HG03039 (cell line): ENCODE measurements around the gene ZBTB37.
"Not testable (repeated sequence)": the region's sequence is repeated elsewhere in the genome, so short reads cannot be mapped to it uniquely, and the experiment has no call there.

ENCODE experiments used
- ATAC-seq: cut with Tn5 transposase; IDR thresholded peaks from one replicate; pipeline ENCODE4 v1.9.1; 2021; ENCODE audit warnings: mild to moderate bottlenecking, moderate library complexity; ENCODE audit not compliant: unreplicated experiment

Gene ZBTB37

DNA sequence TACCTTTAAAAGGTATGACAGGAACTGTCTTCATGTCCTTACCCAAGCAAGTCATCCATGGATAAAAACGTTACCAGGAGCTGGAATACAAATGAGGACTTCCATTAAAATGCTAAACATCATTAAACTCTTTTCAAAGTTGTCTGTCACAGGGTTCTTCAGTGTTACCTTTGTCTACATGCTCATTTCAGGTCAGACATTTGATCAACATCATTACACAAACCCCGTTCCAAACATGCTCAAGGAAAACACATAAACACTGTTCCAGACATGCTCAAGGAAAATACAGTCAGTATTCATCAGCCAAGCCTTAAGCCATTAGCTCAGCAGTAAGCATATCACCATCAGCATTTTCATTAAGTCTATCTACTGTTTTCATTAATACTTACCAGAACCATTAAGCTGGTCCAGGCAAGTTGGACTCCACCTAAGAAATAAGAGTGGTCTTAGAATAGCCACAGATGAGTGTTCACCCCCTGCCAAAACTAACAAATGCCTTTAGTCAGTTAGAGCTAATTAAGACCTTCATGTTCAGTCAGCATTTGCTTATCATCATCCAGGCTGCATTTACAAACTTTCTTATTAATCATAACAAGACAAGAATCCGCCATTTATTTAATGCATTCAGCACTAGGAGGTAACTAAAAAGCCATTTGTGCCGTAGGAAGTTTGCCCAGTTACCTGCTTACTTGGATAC lies 2.6 kb upstream of the ZBTB37 start:
- ATAC-seq = no peak

GRCh38 chr1:173866413-173867115 lies 1.6 kb upstream of the ZBTB37 start:
- no peak for ATAC-seq

DNA sequence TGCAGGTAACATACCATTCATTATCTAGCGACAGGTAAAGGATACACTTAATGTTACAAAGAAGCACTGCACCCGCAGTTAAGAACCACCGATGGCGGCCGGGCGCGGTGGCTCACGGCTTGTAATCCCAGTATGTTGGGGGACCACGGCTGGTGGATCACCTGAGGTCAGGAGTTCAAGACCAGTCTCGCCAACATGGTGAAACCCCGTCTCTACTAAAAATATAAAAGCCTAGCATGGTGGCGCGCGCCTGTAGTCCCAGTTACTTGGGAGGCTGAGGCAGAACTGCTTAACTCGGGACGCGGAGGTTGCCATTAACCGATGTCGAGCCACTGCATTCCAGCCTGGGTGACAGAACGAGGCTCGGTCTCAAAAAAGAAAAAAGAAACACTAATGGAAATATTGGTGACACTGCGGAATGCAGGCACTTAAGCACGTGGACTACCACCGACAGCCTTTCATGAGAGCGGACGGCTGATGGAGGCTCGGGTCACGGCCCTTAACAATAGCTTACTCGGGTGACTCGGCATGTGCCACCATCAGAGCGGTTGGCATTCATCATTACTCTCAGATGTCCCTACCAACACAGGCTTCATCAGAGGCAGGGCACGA lies 933 bp upstream of the ZBTB37 start:
- no peak for ATAC-seq

DNA sequence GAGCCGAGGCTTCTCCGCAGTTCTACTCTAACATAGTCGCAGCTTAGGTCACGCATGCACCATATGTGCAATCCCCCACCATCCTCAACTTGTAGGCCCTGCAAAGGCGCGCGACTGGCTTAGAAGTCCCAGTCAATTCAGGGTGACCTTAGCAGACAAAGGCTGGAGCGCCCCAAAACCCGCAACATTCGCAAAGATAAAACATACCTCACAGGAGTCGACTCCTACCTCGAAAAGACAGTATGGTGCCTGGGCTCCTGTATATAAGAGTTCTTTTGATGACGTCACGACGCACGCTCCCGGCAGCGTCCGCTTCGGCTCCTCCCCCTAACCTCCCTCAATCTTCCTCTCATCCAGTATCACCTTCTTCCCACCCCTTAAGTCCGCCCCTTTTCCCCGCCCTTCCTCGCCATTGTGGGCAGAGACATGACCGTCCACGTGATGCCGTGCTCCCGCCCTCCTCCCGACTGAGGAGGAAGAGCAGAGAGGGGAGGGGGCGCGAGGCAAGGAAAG lies 371 bp upstream of the ZBTB37 start, which contains the start of gene GAS5:
TSS of gene GAS5 (minus strand) at position 237 of the 513 bp plus-strand sequence.
- ATAC-seq = peak; percentile 65

DNA sequence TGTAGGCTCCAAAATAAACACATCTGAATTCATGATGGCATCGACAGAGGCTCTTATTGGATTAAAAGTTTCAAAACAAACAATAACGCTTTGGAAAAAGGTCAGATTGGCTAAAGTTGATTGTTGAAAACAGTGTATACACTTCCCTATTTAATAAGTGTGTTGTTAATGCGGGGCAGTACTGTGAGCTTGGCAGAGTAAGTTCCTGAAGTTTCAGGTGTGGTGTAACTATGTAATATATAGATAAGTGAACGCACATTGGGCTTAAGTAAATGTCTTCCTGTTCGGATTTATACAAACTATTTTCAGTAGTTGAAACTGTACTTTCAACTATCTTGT lies 810 bp downstream of the ZBTB37 start:
- no peak for ATAC-seq

- ATAC-seq = no peak
These were observed 2.3 kb downstream of the ZBTB37 start for GRCh38 chr1:173870252-173871075.

- ATAC-seq = no peak
These were observed 2.9 kb downstream of the ZBTB37 start for GRCh38 chr1:173871091-173871490.

DNA sequence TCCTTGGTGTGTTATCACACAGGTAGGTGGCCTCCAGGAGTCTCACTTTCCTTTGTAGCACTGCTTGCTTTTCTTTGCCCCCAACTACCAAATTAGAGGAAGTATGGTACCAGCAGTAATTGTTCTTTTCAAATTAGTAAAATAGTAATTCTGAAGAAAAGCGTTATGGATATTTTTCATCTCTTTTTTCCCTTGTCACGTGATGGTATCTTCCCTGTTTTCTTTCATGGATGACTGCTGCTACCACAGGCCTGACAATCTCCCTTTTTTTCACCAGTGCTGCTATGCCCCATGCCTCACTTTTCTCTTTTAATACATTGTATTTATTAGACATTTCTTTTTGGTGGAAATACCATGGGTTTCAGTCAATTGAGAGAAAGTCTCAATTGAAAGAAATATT lies 3.3 kb downstream of the ZBTB37 start:
- ATAC-seq = no peak

- ATAC-seq = no peak
These were observed 8.6 kb downstream of the ZBTB37 start for GRCh38 chr1:173876732-173877131.

- no peak for ATAC-seq
These were observed 10.1 kb downstream of the ZBTB37 start for GRCh38 chr1:173878251-173878650.

DNA sequence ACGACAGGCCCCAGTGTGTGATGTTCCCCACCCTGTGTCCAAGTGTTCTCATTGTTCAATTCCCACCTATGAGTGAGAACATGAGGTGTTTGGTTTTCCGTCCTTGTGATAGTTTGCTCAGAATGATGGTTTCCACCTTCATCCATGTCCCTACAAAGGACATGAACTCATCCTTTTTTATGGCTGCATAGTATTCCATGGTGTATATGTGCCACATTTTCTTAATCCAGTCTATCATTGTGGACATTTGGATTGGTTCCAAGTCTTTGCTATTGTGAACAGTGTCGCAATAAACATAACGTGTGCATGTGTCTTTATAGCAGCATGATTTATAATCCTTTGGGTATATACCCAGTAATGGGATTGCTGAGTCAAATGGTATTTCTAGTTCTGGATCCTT lies 12.9 kb downstream of the ZBTB37 start:
- not testable (repeated sequence) for ATAC-seq

- ATAC-seq = no peak
These were observed 16.5 kb downstream of the ZBTB37 start for GRCh38 chr1:173884701-173885100.

GRCh38 chr1:173886746-173887611 lies 18.8 kb downstream of the ZBTB37 start:
- ATAC-seq = no peak

- ATAC-seq = no peak
These were observed 19.4 kb downstream of the ZBTB37 start for GRCh38 chr1:173887627-173888026.

- ATAC-seq = no peak
These were observed 20.6 kb downstream of the ZBTB37 start for GRCh38 chr1:173888749-173889148.

DNA sequence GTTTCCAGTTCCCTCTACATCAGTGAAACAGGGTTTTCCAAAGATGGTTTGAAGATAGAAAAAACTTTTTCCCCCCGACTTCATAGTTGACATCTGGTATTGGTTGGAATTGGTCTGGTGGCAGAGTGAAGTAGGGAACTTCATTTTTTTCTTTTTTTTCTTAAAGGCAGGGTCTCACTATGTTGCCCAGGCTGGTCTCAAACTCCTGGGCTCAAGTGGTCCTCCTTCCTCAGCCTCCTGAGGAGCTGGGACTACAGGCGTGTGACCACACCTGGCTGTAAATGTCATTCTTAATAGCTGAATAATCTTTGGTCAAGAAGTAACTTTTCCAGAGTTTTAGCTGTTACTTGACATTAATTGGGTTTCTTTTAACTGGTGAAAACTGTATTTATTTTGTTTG lies 21.7 kb downstream of the ZBTB37 start:
- ATAC-seq = no peak

GRCh38 chr1:173893611-173894010 lies 25.4 kb downstream of the ZBTB37 start:
- ATAC-seq = no peak

DNA sequence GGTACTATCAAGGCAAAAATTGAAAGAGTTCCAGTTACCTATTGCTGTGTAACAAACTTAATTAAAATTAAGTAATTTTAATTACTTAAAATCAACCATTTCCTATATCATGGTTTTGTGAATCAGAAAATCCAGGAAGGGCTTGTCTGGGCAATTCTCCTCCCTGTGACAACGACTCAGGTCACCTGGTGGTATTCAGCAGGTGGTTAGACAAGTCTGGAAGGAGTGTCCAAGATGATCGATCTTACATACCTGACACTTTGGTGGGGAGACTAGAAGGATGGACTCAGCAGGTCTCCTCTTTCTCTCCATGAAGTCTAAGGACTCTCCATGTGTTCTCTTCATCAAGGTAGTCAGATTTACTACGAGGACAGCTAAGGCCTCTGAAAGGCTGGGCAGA lies 26.0 kb downstream of the ZBTB37 start:
- ATAC-seq = no peak

DNA sequence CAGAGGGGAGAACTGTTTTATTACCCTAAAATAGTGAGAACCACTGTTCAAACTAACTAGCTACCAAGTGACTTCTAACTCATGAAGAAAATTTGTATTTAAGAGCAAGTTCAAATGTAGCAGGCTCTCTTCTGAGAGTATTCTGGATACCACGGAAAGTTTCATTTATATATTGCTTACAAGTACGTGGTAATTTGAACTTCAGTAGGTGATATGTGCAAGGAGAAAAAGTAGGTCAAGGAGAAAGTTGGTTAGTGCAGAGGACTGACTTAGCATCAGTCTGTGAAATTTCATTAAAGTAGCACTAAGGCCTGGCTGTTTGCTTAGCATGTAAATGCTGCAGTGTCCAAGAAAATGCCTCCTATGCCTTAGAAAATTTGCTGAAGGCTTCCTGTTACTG lies 32.2 kb downstream of the ZBTB37 start:
- no peak for ATAC-seq

DNA sequence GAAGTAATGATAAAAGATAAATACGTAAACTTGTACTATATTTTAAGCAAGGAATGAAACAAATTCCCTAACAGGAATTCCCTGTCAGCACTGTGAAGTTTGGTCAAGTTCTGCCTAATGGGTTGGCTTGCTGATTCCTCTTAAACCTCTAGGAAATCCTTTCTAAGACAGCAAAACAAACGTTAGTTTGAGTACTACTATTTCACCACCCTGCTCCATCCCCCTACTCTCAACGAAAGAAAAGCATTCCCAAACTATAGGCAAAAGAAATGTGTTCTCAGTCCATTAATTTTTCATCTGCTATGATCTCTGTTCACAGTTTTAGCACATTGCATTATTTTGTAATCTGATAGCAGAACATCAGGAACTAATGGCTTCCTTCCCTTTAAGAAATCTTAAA lies 32.8 kb downstream of the ZBTB37 start:
- no peak for ATAC-seq
